ENCODE data around the gene EFEMP1. TPM values are rescaled to one million over a fixed set of nuclear protein-coding genes. Genes with fewer than 3 reads are reported as not detected.

The EFEMP1 gene
- total and polyA plus RNA-seq, 9 of the 15 experiments (the other 6 are each of a cell fraction or from before 2014, with no cell fraction given) = 0.05 to 6.2 (median 0.22) TPM

DNA sequence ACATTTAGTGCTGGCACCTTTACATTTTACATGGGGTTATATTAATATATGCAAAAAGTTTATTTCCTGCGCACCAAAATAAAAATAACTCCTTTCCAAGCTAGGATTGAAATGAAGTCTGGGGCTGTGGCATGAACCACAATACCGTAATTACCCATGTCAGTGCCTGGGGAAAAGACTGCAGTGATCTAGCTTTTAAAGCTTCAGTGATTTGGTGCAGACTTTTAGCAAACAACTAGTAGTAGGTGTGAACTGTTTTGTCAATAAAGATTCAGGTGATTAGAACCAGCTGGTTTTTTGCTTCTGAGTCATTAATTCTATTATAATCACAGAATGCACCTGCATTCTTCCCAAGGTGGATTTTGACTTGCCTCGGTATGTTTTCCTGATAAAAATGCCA, 21.2 kb downstream of the EFEMP1 start (continued):
- TF ChIP-seq, protein P1, sequence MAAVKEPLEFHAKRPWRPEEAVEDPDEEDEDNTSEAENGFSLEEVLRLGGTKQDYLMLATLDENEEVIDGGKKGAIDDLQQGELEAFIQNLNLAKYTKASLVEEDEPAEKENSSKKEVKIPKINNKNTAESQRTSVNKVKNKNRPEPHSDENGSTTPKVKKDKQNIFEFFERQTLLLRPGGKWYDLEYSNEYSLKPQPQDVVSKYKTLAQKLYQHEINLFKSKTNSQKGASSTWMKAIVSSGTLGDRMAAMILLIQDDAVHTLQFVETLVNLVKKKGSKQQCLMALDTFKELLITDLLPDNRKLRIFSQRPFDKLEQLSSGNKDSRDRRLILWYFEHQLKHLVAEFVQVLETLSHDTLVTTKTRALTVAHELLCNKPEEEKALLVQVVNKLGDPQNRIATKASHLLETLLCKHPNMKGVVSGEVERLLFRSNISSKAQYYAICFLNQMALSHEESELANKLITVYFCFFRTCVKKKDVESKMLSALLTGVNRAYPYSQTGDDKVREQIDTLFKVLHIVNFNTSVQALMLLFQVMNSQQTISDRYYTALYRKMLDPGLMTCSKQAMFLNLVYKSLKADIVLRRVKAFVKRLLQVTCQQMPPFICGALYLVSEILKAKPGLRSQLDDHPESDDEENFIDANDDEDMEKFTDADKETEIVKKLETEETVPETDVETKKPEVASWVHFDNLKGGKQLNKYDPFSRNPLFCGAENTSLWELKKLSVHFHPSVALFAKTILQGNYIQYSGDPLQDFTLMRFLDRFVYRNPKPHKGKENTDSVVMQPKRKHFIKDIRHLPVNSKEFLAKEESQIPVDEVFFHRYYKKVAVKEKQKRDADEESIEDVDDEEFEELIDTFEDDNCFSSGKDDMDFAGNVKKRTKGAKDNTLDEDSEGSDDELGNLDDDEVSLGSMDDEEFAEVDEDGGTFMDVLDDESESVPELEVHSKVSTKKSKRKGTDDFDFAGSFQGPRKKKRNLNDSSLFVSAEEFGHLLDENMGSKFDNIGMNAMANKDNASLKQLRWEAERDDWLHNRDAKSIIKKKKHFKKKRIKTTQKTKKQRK (IDR thresholded peaks at IDR 0.05; ENCODE audit: borderline replicate concordance, low read depth, low read length) = no peak
- TF ChIP-seq NONO (IDR thresholded peaks at IDR 0.05; ENCODE audit: low read depth in 2 of 2, low read length in 1 of 2) = no peak

DNA sequence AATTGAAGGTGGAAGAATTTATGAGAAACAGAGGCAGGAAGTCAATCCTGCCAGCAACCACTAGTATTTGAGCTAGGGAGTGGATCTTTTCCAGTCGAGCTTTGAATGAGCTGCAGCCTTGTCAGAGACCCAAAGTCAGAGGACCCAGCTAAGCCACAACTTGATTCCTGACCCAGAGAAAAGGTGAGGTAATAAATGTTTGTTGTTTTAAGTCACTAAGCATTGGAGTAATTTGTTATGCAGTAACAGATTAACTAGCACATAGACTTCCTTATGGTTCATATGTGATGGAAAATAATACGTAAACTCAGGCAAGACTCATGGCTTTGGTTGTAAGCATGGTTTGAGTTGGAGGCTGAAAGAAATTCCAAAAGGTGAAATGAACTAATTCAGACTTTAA, 21.6 kb downstream of the EFEMP1 start:
- Histone ChIP-seq H3K36me3 (ENCODE audit: control insufficient read depth, insufficient read depth, low read length) (no peaks in the 10 kb centered on the region), H2AFZ (ENCODE audit: low read depth, low read length) (peak overlapping the region; percentile 32; the same call in 1 of the 2 replicates), H3K9ac (ENCODE audit: insufficient read depth in 1 of 2, low read depth in 2 of 2, low read length in 2 of 2) (no peak overlapping the region), H3K9me3 (replicated peaks; ENCODE audit: control insufficient read depth, insufficient read depth, low read depth, low read length) (no peaks in the 10 kb centered on the region), H3K27me3 (ENCODE audit: control insufficient read depth in 2 of 2, insufficient read depth in 2 of 2, low read length in 2 of 2) (no peaks in the 10 kb centered on the region), H3K27ac (ENCODE audit: extremely low read depth, low read depth, low read length) (no peak overlapping the region), H3K79me2 (ENCODE audit: control insufficient read depth, insufficient read depth, low read length) (no peaks in the 10 kb centered on the region), H4K20me1 (replicated peaks; ENCODE audit: control insufficient read depth, insufficient read depth, low read length) (no peaks in the 10 kb centered on the region), H3K4me2 (ENCODE audit: insufficient read depth, low read length) (no peak overlapping the region), H3K9me1 (ENCODE audit: control insufficient read depth, insufficient read depth, low read length) (no peaks in the 10 kb centered on the region), H3K4me1 (replicated peaks in 1 of 2; ENCODE audit: control insufficient read depth in 2 of 2, insufficient read depth in 2 of 2, low read length in 2 of 2) (peaks cover 0 to 5% of the 10 kb centered on the region in 2 experiments; a peak in 2 of 5 replicates), H3K4me3 (no peak overlapping the region)
- no TSS peak for BruUV-seq (replicated peaks)
- 29% methylated on average over 2 of the region's 2 CpGs for WGBS (ENCODE audit: insufficient coverage, low coverage, missing lambda C conversion rate)
- in situ Hi-C loops (cut with MboI) = no loop called here
- no peak for FAIRE-seq
- DNase-seq (ENCODE audit: extremely low read depth in 1 of 4, low spot score in 3 of 4) = no peak
- TF ChIP-seq ZNF232 (CRISPR knock-in tag; IDR thresholded peaks at IDR 0.05) = no peak
- intact Hi-C loops (cut with micrococcal nuclease) = no loop called here
- CTCF ChIA-PET (ENCODE audit: low intra/inter-chr PET ratio) = no interaction called here
- ATAC-seq = no peak
- POLR2A ChIA-PET = no interaction called here

All from K562 (cell line).